ENCODE measurements around the gene ZNHIT3.
A peak's percentile ranks its signal among the peaks of the same experiment; 100 is the strongest.

ZNHIT3 gene

GRCh38 chr17:36512641-36513040 lies 26.2 kb downstream of the ZNHIT3 start:
- DNase-seq (ENCODE audit: low spot score), result no peak

GRCh38 chr17:36514856-36515255 lies 28.4 kb downstream of the ZNHIT3 start:
- DNase-seq (ENCODE audit: low spot score), result no peak

- no peak for DNase-seq (ENCODE audit: low spot score)
Observed at GRCh38 chr17:36515837-36516236, 29.4 kb downstream of the ZNHIT3 start.

- DNase-seq (ENCODE audit: low spot score), result no peak
Observed at GRCh38 chr17:36523113-36523512, 36.6 kb downstream of the ZNHIT3 start.

GRCh38 chr17:36524428-36524876 lies 38.0 kb downstream of the ZNHIT3 start:
- no peak for DNase-seq (ENCODE audit: low spot score)

GRCh38 chr17:36525113-36525512 lies 38.6 kb downstream of the ZNHIT3 start:
- no peak for DNase-seq (ENCODE audit: low spot score)

- no peak for DNase-seq (ENCODE audit: low spot score)
Observed at GRCh38 chr17:36525888-36526287, 39.4 kb downstream of the ZNHIT3 start.

GRCh38 chr17:36527621-36528250 lies 41.3 kb downstream of the ZNHIT3 start:
- no peak for DNase-seq (ENCODE audit: low spot score)

GRCh38 chr17:36529121-36529520 lies 42.6 kb downstream of the ZNHIT3 start:
- no peak for DNase-seq (ENCODE audit: low spot score)

GRCh38 chr17:36532435-36532975 lies 46.0 kb downstream of the ZNHIT3 start:
- no peak for DNase-seq (ENCODE audit: low spot score)

GRCh38 chr17:36533935-36534839 lies 47.7 kb downstream of the ZNHIT3 start:
- DNase-seq (ENCODE audit: low spot score), result peak; percentile 68

- peak; percentile 88 for DNase-seq (ENCODE audit: low spot score)
Observed at GRCh38 chr17:36534840-36535668, 48.6 kb downstream of the ZNHIT3 start, which contains the start of the genes MYO19 and PIGW. TSS of gene MYO19 (minus strand) at chr17:36534868. CDS start at chr17:36532538, 2,330 bp downstream. TSS of gene PIGW (plus strand) at chr17:36534987. CDS start at chr17:36537102, 2,115 bp downstream.

GRCh38 chr17:36535669-36536081 lies 49.2 kb downstream of the ZNHIT3 start:
- no peak for DNase-seq (ENCODE audit: low spot score)

- no peak for DNase-seq (ENCODE audit: low spot score)
Observed at GRCh38 chr17:36540696-36541095, 54.2 kb downstream of the ZNHIT3 start.

GRCh38 chr17:36542755-36543154 lies 56.3 kb downstream of the ZNHIT3 start:
- DNase-seq (ENCODE audit: low spot score), result no peak

- DNase-seq (ENCODE audit: low spot score), result peak; percentile 21
Observed at GRCh38 chr17:36544044-36544306, 57.5 kb downstream of the ZNHIT3 start.

GRCh38 chr17:36544307-36545076 lies 58.0 kb downstream of the ZNHIT3 start, which contains the start of gene GGNBP2:
TSS of gene GGNBP2 (plus strand) at chr17:36544919. CDS start at chr17:36545725, 806 bp downstream.
- peak; percentile 91 for DNase-seq (ENCODE audit: low spot score)

GRCh38 chr17:36545077-36545464 lies 58.6 kb downstream of the ZNHIT3 start:
- no peak for DNase-seq (ENCODE audit: low spot score)
